ENCODE data around the gene ALDH4A1.

DNA sequence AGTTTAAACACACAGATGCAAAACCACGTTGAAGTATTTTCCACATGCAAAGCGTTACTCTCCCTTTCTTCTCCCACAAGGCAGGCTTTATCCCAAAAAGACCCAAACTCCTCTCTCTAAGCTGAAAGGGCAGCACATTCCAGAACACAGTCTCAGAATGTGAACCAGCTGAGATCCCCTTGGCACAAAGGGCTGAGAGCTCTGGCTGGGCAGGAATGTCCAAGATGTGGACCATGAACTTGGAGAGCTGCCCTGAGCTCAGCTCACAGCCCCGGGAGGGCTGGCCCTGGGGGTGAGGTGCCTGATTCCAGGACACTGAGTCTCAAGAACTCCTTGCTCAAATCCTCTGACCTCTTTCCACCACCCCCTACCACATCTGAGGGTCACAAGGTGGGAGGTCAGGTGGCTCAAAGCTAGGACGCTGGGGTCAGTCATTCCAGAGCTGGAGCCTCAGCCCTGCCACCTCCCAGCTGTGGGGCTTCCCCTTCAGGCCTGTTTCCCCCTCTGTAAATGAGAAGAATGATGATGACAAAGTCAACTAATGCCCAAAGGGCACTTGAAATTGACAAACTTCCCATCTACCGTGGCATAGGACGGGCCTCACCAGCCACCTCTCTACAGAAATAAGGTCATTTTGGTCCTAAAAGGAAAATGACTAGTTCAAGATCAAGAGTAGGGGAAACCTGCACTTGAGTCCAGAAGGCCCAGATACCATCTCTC is 11.5 kb downstream of the ALDH4A1 start:
- TF ChIP-seq, protein P1, sequence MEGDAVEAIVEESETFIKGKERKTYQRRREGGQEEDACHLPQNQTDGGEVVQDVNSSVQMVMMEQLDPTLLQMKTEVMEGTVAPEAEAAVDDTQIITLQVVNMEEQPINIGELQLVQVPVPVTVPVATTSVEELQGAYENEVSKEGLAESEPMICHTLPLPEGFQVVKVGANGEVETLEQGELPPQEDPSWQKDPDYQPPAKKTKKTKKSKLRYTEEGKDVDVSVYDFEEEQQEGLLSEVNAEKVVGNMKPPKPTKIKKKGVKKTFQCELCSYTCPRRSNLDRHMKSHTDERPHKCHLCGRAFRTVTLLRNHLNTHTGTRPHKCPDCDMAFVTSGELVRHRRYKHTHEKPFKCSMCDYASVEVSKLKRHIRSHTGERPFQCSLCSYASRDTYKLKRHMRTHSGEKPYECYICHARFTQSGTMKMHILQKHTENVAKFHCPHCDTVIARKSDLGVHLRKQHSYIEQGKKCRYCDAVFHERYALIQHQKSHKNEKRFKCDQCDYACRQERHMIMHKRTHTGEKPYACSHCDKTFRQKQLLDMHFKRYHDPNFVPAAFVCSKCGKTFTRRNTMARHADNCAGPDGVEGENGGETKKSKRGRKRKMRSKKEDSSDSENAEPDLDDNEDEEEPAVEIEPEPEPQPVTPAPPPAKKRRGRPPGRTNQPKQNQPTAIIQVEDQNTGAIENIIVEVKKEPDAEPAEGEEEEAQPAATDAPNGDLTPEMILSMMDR (IDR thresholded peaks at IDR 0.05), result no peak
- no peak for TF ChIP-seq EZH2 (IDR thresholded peaks at IDR 0.05)
